Mucosa of gallbladder (tissue), 1 donor: Measurements from ENCODE around the gene MIEF1. TPM values are rescaled to one million over a fixed set of nuclear protein-coding genes. Genes with fewer than 3 reads are reported as not detected.

Source experiments
- DNase-seq: peaks from one replicate; pipeline ENCODE4 v3.0.0-alpha.2; 2020; ENCODE audit warnings: low spot score
- total RNA-seq: library from RNA; stranded (reverse); gene quantifications from one replicate; pipeline ENCODE4 v1.2.1, GENCODE V29; 2021
- donor health status: DM: no; HTN: no; CAD: no.

Gene MIEF1
- total RNA-seq, 1 donor from 2014 or later = 24.1 TPM

DNA sequence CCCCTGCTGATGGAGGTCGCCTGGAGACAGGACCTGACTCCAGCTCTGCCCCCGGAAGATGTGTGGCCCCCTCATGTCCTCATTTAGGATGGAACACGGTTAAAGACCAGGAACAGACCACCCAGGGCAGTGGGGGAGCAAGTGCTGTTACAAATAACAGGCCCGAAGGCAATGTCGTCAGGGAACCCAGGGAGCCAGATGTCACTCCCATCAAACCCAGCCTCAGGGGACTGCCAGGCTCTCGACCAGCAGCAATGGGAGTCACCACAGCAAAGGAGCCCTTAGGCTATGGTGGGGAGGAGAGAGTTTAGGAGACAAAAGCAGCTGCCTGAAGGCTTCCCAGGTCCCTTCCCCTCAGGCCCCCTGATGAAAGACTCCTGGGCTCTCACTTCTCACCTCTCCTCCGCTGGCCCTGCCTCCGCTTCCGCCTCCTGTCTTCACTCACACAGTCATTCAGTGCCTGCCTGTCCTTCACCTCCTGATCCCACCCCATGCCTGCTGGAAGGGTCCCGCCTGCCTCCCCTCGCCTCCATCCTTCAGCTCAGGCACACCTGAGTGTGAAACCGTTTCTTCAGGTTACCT, 26.1 kb downstream of the MIEF1 start:
- no peak for DNase-seq

DNA sequence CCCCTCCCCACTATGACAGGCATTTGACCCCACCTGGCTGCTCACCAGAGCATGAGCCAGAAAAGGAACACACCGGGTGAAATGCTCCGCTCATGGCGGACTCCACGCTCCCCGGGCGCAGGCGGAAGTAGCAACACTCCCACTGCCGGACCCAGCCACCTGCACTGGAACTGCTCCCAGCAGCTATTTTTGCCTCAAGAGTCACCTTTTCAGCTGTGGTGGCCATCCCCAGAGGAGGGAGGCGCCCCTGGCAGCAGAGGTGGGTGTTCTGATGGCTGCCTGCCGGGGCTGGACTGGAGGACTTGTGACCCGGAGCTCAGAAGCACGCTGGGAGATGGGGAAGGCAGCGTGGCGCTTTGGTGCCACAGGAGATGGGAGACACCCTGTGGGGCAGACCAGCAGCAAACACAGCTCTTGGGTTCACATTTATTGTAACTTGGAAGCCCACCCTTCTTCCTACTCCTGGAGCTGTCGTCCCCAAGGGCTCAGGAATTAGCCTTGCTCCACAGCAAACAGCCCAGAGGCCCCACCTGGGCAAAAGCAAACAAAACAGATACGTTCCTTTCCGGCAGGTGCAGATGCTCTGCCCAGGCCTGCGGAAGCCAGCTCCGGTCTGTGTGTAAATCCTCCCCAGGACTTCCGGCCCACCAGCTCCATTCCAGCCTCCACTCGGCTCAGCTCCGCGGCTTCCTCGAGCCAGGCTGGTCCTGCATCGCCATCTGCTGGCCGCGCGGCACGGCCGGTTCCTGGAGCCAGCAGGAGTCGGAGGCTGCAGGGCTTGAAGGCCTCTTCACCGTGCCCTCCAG, 26.8 kb downstream of the MIEF1 start:
- peak; percentile 91 for DNase-seq

DNA sequence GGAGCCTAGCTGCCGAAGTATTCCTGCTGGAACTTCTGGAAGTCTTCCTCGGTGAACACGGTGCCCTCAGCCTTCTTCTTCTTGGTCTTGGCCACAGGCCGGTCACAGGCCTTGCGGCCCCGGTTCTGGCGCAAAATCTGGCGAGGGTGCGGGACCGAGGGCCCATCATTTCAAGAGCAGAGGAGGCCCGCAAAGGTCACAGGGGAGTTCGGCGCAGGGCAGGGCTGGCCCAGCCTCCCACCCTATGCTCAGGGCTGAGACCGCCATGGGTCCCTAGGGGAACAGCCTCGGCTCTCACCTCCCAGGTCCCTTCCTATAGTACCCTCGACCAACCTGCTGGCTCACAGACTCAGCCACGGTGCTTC, 27.4 kb downstream of the MIEF1 start:
- DNase-seq = no peak

- DNase-seq = no peak
These were observed 28.0 kb downstream of the MIEF1 start for GRCh38 chr22:39530116-39530515.

DNA sequence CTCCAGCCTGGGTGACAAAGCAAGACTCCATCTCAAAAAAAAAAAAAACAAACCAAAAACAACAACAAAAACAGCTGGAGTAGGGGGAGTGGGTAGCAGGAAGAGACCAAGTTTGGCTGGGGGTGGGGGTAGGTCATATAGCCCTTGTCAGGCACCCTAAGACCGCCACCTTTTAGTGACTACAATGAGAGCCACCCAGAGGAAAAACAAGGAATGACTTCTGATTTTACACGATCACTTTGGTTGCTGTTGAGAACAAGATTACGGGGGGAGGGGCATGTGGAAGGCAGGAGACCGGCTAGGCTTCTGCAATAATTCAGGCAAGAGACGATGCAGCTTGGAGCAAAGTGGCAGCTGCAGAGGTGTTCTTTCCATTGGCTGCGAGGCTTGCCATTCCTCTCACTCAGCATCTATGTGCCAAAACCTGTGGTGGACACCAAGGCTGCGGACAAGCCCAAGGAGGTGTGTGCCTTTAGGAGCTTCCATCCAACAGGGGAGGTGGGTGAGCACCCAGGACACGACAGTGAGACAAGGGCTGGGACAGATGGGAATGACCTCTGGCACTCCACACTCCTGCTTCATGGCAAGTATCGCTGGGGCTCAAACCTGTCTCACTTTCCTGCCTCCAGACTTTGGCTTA, 28.7 kb downstream of the MIEF1 start:
- DNase-seq = no peak

DNA sequence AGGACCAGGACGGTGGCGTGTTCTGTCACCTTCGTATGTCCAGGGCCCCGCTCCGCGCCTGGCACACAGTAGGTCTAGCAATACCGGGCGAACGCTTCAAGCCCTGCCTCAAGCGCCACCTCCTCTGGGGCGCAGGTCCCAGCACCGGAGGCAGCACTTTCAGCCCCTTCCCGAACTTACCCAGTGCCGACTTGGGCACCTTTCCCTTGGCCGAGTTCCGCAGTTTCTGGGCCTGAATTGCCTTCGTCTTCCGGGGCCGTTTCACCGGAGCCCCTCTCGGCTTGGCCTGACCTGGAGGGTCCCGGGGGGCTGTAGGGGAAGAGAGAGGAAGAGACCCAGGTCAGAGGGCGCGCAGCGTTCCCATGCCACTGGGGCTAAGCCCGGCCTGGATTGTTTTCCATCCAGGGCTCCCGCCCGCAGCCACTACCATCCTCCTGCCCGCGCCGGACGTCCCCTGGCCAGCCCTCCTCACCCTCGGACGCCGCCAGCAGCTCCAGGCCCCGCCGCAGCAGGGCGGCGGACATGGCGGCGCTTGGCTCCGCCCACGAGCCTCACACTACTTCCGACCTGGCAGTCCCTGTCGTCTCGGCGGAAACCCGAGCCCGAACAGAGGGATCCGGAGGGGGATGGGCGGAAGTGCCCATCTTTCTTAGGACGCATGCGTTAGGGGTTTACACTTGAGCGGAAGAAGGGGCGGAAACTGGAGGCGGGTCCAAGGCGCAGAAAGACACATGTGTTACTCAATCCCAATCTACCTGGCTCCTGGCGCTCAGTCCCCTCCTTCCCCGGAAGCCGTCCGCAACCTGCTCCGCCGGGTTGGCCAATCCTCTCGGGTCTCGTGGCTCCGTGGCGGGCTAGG, 30.4 kb downstream of the MIEF1 start, which contains the start of gene RPS19BP1:
Gene RPS19BP1, minus strand, starts transcription at position 534 of the 859 bp plus-strand sequence. Its CDS starts 10 bp downstream, at position 524.
- peak; percentile 100 for DNase-seq

DNA sequence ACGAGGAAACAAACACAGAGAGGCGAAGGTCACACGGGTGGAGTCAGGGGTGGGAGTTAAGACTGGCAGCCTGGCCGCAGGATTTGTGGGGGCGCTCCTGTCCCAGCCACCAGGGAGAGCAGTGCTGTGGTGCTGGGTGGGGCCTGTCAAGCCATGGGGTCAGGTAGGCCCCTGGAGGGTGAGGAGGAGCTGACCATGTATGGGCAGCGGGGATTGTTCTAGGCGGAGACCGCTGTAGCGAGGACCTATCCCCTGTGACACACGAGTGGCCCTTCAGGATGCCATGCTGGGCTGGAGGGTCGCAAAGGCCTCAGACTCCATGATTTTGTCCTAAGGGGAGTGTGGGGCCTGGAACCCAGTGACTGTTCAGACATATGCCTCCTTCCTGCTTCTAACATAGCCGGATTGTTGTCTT, 32.0 kb downstream of the MIEF1 start:
- DNase-seq = no peak

DNA sequence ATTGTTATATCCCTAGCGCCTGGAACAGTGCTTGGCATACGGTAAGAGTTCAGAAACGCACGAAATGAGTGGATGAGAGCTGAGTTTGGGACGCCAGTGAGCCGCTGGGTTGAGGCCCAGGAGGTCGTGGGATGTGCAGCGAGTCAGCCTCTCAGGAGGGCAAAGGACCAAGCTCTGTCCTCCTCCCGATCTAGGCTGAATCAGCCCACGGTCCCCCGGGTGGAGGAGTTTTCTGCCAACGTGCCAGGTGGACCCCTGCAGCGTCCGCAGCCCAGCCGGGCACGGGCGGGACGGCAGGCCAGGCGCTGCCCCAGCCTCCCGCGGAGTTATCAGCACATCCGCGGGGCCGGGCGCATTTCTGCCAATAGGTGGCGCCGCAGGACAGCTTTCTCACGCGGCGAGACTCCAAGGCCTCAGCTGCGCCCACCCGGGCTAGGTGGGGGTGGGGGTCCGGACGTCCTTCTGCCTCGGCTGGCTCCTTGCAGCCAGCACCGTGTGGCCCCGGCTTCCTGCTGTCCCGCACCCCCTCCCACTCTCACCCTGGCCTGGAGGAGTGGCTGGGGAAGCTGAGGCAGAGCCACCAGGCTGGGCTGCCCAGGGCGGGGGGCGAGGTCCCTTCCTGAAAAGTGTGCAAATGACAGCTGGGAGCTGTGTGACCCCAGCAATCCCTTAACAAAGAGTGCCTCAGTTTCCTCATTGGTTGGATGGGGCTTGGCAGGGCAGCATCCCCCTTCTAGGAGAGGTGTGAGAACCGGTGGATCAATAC, 32.7 kb downstream of the MIEF1 start:
- DNase-seq = peak; percentile 87

- DNase-seq = no peak
These were observed 33.3 kb downstream of the MIEF1 start for GRCh38 chr22:39535357-39535725.

- no peak for DNase-seq
These were observed 33.9 kb downstream of the MIEF1 start for GRCh38 chr22:39535831-39536449.

DNA sequence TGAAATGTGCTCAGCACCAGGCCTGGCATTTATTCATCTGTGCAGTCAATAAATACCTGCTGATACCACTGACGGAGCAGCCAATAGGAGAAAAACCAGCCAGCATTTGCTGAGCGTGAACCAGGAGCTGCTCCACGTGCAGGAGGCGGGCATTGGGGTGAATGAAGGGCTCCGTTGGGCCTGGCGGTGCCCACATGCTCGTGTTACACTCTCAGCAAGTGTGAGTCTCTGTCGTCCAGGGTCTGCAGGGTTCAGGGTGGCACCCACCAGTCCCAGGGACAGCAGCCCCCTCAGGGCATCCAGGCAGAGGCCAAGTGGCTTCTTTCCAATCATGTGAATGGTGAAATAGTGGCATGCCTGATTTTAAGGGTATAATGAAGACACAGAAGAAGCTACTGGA, 34.6 kb downstream of the MIEF1 start:
- DNase-seq = no peak

DNA sequence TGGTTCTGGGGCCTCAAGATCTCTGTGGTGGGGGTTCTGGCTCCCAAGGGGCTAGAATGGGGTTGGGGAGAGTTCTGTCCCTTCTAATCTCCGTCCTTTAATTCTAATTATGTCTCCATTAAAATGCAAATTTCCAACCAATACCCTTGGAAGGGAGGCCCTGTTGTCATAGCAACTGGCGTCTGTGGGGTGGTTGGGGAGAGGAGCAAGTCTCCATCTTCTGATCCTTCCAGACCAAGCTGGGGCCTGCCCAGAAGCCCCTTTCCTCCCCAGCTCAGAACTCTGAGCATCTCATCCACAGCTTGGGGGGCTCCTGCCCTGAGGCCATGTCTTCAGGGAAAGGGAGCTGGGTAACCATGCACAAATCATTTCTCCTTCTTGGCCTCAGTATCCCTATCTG, 35.9 kb downstream of the MIEF1 start:
- DNase-seq = no peak

GRCh38 chr22:39543095-39543494, 41.0 kb downstream of the MIEF1 start:
- DNase-seq = no peak

DNA sequence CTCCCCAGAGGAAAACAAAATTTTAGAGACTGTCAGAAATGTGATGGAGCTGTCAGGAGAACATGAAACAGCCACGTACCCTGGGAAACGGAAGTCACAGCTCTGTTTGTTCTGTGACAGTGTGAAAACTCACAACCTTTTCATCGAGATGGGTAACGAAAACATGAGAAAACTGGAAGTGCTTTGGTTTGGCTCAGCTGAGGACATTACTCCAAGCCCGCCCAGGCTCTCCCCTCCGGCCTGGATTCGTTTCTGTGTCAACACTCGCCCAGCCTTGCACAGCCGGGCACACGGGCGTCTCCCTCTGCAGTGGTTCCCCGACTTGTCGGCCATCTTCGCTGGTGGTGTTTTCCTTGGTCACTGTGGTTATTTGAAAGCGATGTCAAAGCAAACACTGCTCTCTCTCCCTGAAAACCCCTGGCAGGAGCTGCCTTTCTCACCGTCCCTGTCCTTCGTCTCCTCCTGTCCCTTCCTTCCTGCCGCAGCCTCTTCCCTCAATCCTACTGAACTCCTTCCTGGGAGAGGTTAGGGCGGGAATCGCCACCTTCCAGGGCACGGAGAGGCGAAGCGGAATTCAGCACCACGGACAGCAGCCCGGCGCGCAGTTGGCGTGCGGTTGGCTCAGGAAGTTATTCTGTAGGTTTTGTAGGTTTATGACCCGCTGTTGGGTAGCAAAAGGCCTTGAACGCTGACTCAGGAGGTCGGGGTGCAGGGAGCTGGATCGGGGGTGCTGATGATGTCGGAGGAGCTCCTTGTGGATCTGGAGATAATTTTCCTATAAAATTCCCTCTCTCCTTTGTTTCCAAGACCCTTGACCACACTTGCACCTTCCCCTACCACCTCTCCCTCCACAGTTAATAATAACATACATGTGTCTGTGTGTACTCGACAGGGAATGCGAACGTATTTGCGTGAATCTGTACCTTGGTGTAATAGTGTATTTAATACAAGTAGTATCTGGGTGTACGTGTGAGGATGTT, 43.6 kb downstream of the MIEF1 start:
- peak; percentile 58 for DNase-seq

GRCh38 chr22:39546889-39547586, 44.9 kb downstream of the MIEF1 start:
- no peak for DNase-seq

DNA sequence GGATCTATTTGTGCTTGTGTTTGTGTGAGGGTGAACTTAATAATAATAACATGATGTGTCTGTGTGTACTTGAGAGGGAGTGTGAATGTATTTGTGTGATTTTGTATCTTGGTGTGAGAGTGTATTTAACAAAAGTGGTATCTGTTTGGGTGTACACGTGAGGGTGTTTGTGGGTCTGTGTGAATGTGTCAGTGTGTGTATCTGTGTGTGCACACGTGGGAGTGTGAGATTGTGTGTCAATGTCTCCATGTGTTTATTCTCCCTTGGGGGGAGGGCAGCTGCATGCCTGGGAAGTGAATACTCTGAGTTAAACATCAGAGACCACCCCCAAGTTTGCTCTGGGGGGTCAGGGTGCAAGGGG, 45.5 kb downstream of the MIEF1 start:
- no peak for DNase-seq

GRCh38 chr22:39553429-39553828, 51.3 kb downstream of the MIEF1 start:
- DNase-seq = no peak

DNA sequence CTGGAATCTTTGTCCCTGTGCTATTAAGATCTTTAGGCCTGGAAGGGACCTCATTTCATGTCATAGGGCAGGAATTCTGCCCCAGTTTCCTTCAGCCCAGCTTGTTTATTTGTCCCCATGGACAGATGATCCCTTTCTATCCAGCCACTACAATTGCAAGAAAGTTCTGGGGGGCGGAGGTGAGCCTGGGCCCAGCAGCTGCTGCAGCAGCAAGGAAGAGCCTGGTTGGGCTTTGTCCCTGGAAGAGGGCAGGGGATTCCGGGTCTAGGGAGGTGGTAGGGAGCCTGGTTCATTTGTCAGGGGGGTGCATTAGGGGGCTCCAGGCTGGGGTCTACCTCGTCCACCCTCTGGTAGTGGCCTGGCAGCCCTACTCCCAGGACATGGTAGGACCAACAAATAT, 52.1 kb downstream of the MIEF1 start:
- DNase-seq = no peak
